Measurements from ENCODE around the gene MACROH2A2. TPM values are rescaled to one million over a fixed set of nuclear protein-coding genes. Genes with fewer than 3 reads are reported as not detected.

MACROH2A2 gene
- total RNA-seq, 1 experiment from 2014 or later = 11.3 TPM

DNA sequence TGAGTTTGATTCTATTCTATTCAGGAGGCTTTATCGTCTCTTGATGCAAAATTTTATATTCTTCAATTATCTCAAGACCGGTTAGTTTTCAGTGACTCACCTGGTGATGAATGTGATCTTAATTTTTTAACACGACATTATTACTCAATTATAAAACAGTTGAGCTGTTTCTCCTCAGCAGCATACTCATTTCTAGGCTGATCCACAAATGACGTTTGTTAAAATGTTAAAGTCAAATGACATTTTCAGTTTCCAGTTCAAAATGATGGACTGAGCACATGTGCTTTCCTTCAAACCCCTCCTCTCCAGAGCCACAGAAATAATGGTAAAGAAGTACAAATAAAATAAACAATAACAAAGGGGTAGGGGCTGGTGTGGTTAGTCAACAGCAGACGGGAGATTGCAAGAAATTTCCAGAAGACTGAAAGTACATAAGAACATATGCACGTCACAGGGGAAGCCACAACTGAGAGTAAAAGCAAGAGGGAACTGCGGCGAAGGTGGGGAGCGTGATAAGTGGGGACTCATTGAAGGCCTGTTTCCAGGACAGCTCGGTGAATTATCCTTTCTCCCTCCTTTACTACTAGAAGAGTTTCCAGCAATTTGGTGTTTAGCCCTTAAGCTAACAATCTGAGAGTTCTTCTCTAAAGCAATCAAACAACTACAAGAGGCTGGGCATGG lies 10.9 kb downstream of the MACROH2A2 start:
- H2BK15ac ChIP-seq (ENCODE audit: low read depth, low read length) = no peak overlapping the region
- no peaks in the 10 kb centered on the region for H3K79me1 ChIP-seq (ENCODE audit: insufficient read depth, low read depth, low read length, poor library complexity, severe bottlenecking)
- no peak overlapping the region for H2BK120ac ChIP-seq (ENCODE audit: low read depth, low read length, poor library complexity, severe bottlenecking)
- H4K20me1 ChIP-seq (ENCODE audit: control insufficient read depth, insufficient read depth, insufficient read length) = no peaks in the 10 kb centered on the region
- no peak overlapping the region for H3K27ac ChIP-seq (ENCODE audit: insufficient read length, low read depth, low read length)
- no peak overlapping the region for H3K4ac ChIP-seq (ENCODE audit: low read depth, low read length)
- peaks cover 31% of the 10 kb centered on the region for H3K27me3 Mint-ChIP-seq (ENCODE audit: low read depth)
- no peak overlapping the region for H3K56ac ChIP-seq (ENCODE audit: insufficient read length, low read depth, low read length)
- H4K8ac ChIP-seq (replicated peaks; ENCODE audit: insufficient read length, low read depth, low read length) = no peak overlapping the region
- H3K23me2 ChIP-seq (ENCODE audit: insufficient read length, low read depth, low read length, poor library complexity, severe bottlenecking) = no peaks in the 10 kb centered on the region
- H3K4me1 Mint-ChIP-seq = peaks cover 3 to 10% of the 10 kb centered on the region in 2 experiments
- H3K9ac ChIP-seq (ENCODE audit: extremely low read depth, insufficient read length, low read length) = no peak overlapping the region
- no peak overlapping the region for H3K23ac ChIP-seq (ENCODE audit: insufficient read length, low read depth, low read length)
- no peaks in the 10 kb centered on the region for H3K27me3 ChIP-seq (ENCODE audit: insufficient read depth, low read length)
- no peaks in the 10 kb centered on the region for H3K79me2 ChIP-seq (ENCODE audit: insufficient read depth, low read length)
- H3K4me3 Mint-ChIP-seq = no peak overlapping the region
- H3K36me3 Mint-ChIP-seq (ENCODE audit: insufficient read depth in 1 of 3, low read depth in 3 of 3) = no peaks in the 10 kb centered on the region; a peak in 3 of 7 replicates
- no peak overlapping the region for H4K91ac ChIP-seq (ENCODE audit: insufficient read length, low read depth, low read length)
- no peak overlapping the region for H2BK20ac ChIP-seq (ENCODE audit: low read depth, low read length, poor library complexity, severe bottlenecking)
- H2AFZ ChIP-seq (ENCODE audit: low read length) = no peak overlapping the region
- no peak for DNase-seq
- H3K9me3 Mint-ChIP-seq = no peaks in the 10 kb centered on the region
- no peaks in the 10 kb centered on the region for H3K4me1 ChIP-seq (ENCODE audit: insufficient read depth, low read length)
- no peak overlapping the region for H4K5ac ChIP-seq (ENCODE audit: insufficient read length, low read depth, low read length)
- H3K4me2 ChIP-seq (ENCODE audit: insufficient read depth, insufficient read length, low read length) = no peak overlapping the region
- no peak overlapping the region for H3K27ac Mint-ChIP-seq
- H3K18ac ChIP-seq (ENCODE audit: insufficient read length, low read depth, low read length) = no peak overlapping the region
- H3K14ac ChIP-seq (ENCODE audit: insufficient read depth, low read length) = no peak overlapping the region
- no peaks in the 10 kb centered on the region for H3K9me3 ChIP-seq (ENCODE audit: control insufficient read depth, low read depth, low read length)
- H2BK5ac ChIP-seq (ENCODE audit: insufficient read length, low read length) = no peak overlapping the region
- no CpG with 5 or more reads among the region's 10 CpGs for WGBS (ENCODE audit: extremely low coverage, insufficient read length, low lambda C conversion rate)
- H3T11ph ChIP-seq (ENCODE audit: low read length) = no peak overlapping the region
- H2AK5ac ChIP-seq (ENCODE audit: insufficient read length, low read length) = no peak overlapping the region
- no peak overlapping the region for H2BK12ac ChIP-seq (ENCODE audit: insufficient read length, low read depth, low read length)
- TF ChIP-seq, protein P1, sequence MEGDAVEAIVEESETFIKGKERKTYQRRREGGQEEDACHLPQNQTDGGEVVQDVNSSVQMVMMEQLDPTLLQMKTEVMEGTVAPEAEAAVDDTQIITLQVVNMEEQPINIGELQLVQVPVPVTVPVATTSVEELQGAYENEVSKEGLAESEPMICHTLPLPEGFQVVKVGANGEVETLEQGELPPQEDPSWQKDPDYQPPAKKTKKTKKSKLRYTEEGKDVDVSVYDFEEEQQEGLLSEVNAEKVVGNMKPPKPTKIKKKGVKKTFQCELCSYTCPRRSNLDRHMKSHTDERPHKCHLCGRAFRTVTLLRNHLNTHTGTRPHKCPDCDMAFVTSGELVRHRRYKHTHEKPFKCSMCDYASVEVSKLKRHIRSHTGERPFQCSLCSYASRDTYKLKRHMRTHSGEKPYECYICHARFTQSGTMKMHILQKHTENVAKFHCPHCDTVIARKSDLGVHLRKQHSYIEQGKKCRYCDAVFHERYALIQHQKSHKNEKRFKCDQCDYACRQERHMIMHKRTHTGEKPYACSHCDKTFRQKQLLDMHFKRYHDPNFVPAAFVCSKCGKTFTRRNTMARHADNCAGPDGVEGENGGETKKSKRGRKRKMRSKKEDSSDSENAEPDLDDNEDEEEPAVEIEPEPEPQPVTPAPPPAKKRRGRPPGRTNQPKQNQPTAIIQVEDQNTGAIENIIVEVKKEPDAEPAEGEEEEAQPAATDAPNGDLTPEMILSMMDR (conservative IDR thresholded peaks at IDR 0.05) = no peak

Measured in H9 (cell line).